Measurements from ENCODE around the gene ADAM10. TPM values are rescaled to one million over a fixed set of nuclear protein-coding genes. Genes with fewer than 3 reads are reported as not detected.

The ADAM10 gene
- total RNA-seq, 2 donors from 2014 or later, result 191 to 211 TPM

DNA sequence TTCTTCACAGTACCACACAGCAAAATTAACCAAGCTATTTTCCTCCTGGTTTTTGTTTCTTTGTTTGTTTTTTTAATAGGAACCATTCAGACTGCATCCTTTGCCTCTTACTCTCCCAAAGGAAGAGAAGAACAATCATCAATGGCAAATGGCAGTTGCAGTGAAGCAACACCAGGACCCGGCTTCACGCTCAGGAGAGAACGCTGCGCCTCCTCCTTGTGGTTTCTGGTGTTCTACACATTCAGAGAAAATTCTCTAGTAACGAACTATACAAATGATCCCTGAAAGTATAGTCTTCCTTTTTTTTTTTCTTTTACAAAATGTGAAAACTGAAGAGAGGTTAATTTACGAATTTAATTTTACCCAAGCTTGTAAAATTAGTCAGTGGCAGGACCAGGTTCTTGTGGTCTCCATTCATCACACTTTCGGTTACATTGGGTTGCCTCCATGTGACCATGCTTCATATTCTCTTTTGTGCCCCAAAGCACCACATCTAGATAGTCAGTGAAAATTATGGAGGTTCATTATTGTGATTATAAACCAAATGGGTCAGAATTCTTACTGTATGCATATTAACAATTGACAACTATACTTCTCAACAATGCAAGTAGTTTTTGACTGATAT, 11.0 kb upstream of the ADAM10 start:
- no peaks in the 10 kb centered on the region for H3K4me1 ChIP-seq (ENCODE audit: control insufficient read depth, insufficient read depth, low read length)
- no peak overlapping the region for H3K4me3 ChIP-seq (ENCODE audit: low read length)
- no peaks in the 10 kb centered on the region for H3K4me1 Mint-ChIP-seq
- peaks cover 11% of the 10 kb centered on the region for H3K9me3 ChIP-seq (ENCODE audit: control insufficient read depth, low read length)
- DNase-seq, result no peak
- H3K27ac ChIP-seq (ENCODE audit: low read depth, low read length), result no peak overlapping the region
- no peak overlapping the region for H3K4me3 Mint-ChIP-seq
- no peaks in the 10 kb centered on the region for H3K27me3 ChIP-seq (ENCODE audit: control insufficient read depth, insufficient read depth, low read length, poor library complexity, severe bottlenecking)
- no peaks in the 10 kb centered on the region for H3K27me3 Mint-ChIP-seq (ENCODE audit: insufficient read depth)
- no peak overlapping the region for H3K27ac Mint-ChIP-seq
- H3K36me3 Mint-ChIP-seq (ENCODE audit: low read depth), result no peaks in the 10 kb centered on the region
- 91 to 95% methylated on average over 4 to 7 of the region's 7 CpGs for WGBS, 2 experiments (ENCODE audit: insufficient coverage in 1 of 2, insufficient read length in 1 of 2)
- TF ChIP-seq, protein P1, sequence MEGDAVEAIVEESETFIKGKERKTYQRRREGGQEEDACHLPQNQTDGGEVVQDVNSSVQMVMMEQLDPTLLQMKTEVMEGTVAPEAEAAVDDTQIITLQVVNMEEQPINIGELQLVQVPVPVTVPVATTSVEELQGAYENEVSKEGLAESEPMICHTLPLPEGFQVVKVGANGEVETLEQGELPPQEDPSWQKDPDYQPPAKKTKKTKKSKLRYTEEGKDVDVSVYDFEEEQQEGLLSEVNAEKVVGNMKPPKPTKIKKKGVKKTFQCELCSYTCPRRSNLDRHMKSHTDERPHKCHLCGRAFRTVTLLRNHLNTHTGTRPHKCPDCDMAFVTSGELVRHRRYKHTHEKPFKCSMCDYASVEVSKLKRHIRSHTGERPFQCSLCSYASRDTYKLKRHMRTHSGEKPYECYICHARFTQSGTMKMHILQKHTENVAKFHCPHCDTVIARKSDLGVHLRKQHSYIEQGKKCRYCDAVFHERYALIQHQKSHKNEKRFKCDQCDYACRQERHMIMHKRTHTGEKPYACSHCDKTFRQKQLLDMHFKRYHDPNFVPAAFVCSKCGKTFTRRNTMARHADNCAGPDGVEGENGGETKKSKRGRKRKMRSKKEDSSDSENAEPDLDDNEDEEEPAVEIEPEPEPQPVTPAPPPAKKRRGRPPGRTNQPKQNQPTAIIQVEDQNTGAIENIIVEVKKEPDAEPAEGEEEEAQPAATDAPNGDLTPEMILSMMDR (conservative IDR thresholded peaks at IDR 0.05), result peak; percentile 52
- H3K9me3 Mint-ChIP-seq, result peaks cover 13% of the 10 kb centered on the region
- no peak overlapping the region for H3K9ac ChIP-seq (ENCODE audit: extremely low read depth, low read length, poor library complexity, severe bottlenecking)
- H3K36me3 ChIP-seq (ENCODE audit: control insufficient read depth, insufficient read depth, low read length), result no peaks in the 10 kb centered on the region

DNA sequence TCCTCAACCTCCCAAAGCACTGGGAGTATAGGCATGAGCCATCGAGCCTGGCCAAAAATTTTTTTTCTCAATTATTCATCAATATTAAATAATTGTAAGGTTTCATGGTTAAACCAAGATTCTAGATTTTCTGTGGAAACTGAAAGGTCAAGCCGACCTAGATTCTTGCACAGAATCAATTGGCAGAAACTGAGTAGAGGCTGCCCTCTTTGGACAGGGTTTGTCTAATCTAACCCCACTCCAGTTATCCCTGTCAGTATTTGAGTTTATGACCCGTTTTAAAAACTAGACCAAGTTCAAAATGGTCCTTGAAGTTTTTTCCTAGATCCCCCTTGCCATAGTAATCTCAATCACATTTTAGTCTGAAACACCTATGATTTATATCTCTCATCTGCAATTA, 8.6 kb upstream of the ADAM10 start:
- H3K36me3 ChIP-seq (ENCODE audit: control insufficient read depth, insufficient read depth, low read length), result no peaks in the 10 kb centered on the region
- WGBS, 2 experiments (ENCODE audit: insufficient coverage in 1 of 2, insufficient read length in 1 of 2), result 58 to 89% methylated on average over 1 to 2 of the region's 3 CpGs
- H3K9me3 Mint-ChIP-seq, result no peaks in the 10 kb centered on the region

DNA sequence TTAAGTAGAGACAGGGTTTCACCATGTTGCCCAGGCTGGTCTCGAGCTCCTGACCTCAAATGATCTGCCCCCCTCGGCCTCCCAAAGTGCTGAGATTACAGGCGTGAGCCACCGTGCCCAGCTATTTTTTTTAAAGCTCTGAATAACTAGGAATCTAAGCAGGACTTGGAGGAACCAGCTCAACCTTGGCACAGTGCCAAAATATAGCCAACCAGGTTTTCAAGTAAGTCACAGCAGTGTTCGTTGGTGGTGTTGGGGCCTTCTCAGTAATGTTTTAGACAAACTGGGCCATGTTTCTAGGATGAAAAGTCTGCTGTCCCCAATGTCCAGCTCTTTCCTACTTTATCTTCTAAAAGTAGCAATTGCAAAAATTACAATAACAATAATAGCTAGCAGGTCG, 6.4 kb upstream of the ADAM10 start:
- Histone ChIP-seq H3K27ac (ENCODE audit: low read depth, low read length) (no peak overlapping the region), H3K4me1 (ENCODE audit: control insufficient read depth, insufficient read depth, low read length) (no peaks in the 10 kb centered on the region), H3K9me3 (ENCODE audit: control insufficient read depth, low read length) (no peaks in the 10 kb centered on the region), H3K27me3 (ENCODE audit: control insufficient read depth, insufficient read depth, low read length, poor library complexity, severe bottlenecking) (no peaks in the 10 kb centered on the region), H3K9ac (ENCODE audit: extremely low read depth, low read length, poor library complexity, severe bottlenecking) (no peak overlapping the region), H3K36me3 (ENCODE audit: control insufficient read depth, insufficient read depth, low read length) (no peaks in the 10 kb centered on the region), H3K4me3 (ENCODE audit: low read length) (no peak overlapping the region)
- H3K36me3 Mint-ChIP-seq (ENCODE audit: low read depth), result no peaks in the 10 kb centered on the region
- no peaks in the 10 kb centered on the region for H3K27me3 Mint-ChIP-seq (ENCODE audit: insufficient read depth)
- no peaks in the 10 kb centered on the region for H3K9me3 Mint-ChIP-seq
- 93% methylated on average over 6 of the region's 6 CpGs for WGBS, 2 experiments (ENCODE audit: insufficient coverage in 1 of 2, insufficient read length in 1 of 2)
- DNase-seq, result no peak
- H3K27ac Mint-ChIP-seq, result no peak overlapping the region
- H3K4me1 Mint-ChIP-seq, result no peaks in the 10 kb centered on the region
- TF ChIP-seq, protein P1 (conservative IDR thresholded peaks at IDR 0.05), result no peak
- no peak overlapping the region for H3K4me3 Mint-ChIP-seq

More for the DNA sequence above, 8.6 kb upstream of the ADAM10 start:
- no peaks in the 10 kb centered on the region for H3K9me3 ChIP-seq (ENCODE audit: control insufficient read depth, low read length)
- no peak overlapping the region for H3K27ac Mint-ChIP-seq
- H3K4me3 Mint-ChIP-seq, result no peak overlapping the region
- no peak for DNase-seq
- H3K4me1 ChIP-seq (ENCODE audit: control insufficient read depth, insufficient read depth, low read length), result no peaks in the 10 kb centered on the region
- no peaks in the 10 kb centered on the region for H3K36me3 Mint-ChIP-seq (ENCODE audit: low read depth)
- no peaks in the 10 kb centered on the region for H3K27me3 Mint-ChIP-seq (ENCODE audit: insufficient read depth)
- TF ChIP-seq, protein P1 (conservative IDR thresholded peaks at IDR 0.05), result no peak
- H3K27me3 ChIP-seq (ENCODE audit: control insufficient read depth, insufficient read depth, low read length, poor library complexity, severe bottlenecking), result no peaks in the 10 kb centered on the region
- H3K4me1 Mint-ChIP-seq, result no peaks in the 10 kb centered on the region
- H3K4me3 ChIP-seq (ENCODE audit: low read length), result no peak overlapping the region
- H3K27ac ChIP-seq (ENCODE audit: low read depth, low read length), result no peak overlapping the region
- H3K9ac ChIP-seq (ENCODE audit: extremely low read depth, low read length, poor library complexity, severe bottlenecking), result no peak overlapping the region
